ENCODE measurements around the gene RPL15. TPM values are rescaled to one million over a fixed set of nuclear protein-coding genes. Genes with fewer than 3 reads are reported as not detected.

The RPL15 gene
- total and polyA plus RNA-seq, 2 of the 13 experiments (the other 11 are each of a cell fraction or from before 2014, with no cell fraction given), result 1,297 to 3,693 TPM

DNA sequence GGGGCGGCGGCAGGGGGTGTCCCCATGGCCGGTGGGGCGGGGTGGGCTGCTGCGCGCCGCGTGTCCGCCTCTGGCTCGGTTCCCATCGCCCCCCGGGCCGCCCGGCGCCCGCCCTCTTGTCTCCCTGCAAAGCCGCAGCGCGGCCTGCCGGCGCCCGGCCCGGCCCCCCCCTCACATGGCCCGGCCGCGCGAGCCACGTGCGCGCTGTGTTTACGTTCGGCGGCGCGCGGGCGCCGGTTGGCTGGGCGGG lies 28.7 kb downstream of the RPL15 start (continued):
- TF ChIP-seq HNF4A (CRISPR knock-in tag; IDR thresholded peaks at IDR 0.05) (no peak), NFYC (CRISPR knock-in tag; IDR thresholded peaks at IDR 0.05) (peak; percentile 80), YEATS4 (CRISPR knock-in tag; IDR thresholded peaks at IDR 0.05; ENCODE audit: borderline replicate concordance) (peak; percentile 93), BHLHE40 (IDR thresholded peaks at IDR 0.05; ENCODE audit: low read length) (no peak), CBFB (CRISPR knock-in tag; IDR thresholded peaks at IDR 0.05) (no peak), TGIF2 (CRISPR knock-in tag; IDR thresholded peaks at IDR 0.05) (peak; percentile 55; the same call in 1 of the 2 replicates), FOXO1 (CRISPR knock-in tag; IDR thresholded peaks at IDR 0.05) (peak; percentile 74), ZNF672 (CRISPR knock-in tag; IDR thresholded peaks at IDR 0.05) (peak; percentile 84), TSC22D2 (CRISPR knock-in tag; IDR thresholded peaks at IDR 0.05; ENCODE audit: borderline replicate concordance) (peak; percentile 64; the same call in 1 of the 2 replicates), ZNF780A (CRISPR knock-in tag; IDR thresholded peaks at IDR 0.05) (peak; percentile 59; the same call in 1 of the 2 replicates), ZNF589 (CRISPR knock-in tag; conservative IDR thresholded peaks at IDR 0.05) (peak; percentile 62; the same call in 1 of the 2 replicates), IRX3 (CRISPR knock-in tag; IDR thresholded peaks at IDR 0.05; ENCODE audit: borderline replicate concordance, low read depth) (peak; percentile 12; the same call in 1 of the 2 replicates), NFYB (CRISPR knock-in tag; IDR thresholded peaks at IDR 0.05) (peak; percentile 80), ZNF777 (CRISPR knock-in tag; IDR thresholded peaks at IDR 0.05) (no peak), POLR2G (IDR thresholded peaks at IDR 0.05; ENCODE audit: low read depth, low read length) (0 out of 2 replicates have a peak, but pooled peaks have one; percentile 15), ZNF562 (CRISPR knock-in tag; IDR thresholded peaks at IDR 0.05; ENCODE audit: borderline replicate concordance) (peak; percentile 89), FOXA1 (IDR thresholded peaks at IDR 0.05) (no peak), FOXA1 (CRISPR knock-in tag; IDR thresholded peaks at IDR 0.05) (peak; percentile 87), ZNF674 (CRISPR knock-in tag; IDR thresholded peaks at IDR 0.05; ENCODE audit: low read depth) (peak; percentile 83; the same call in 1 of the 2 replicates), ZSCAN29 (CRISPR knock-in tag; conservative IDR thresholded peaks at IDR 0.05) (no peak), EP300 (IDR thresholded peaks at IDR 0.05; ENCODE audit: low read depth in 2 of 2, low read length in 2 of 2) (peak in 1 of 2 experiments; percentile 41; a peak in 1 of 4 replicates), EP300 (CRISPR knock-in tag; IDR thresholded peaks at IDR 0.05; ENCODE audit: borderline replicate concordance) (0 out of 2 replicates have a peak, but pooled peaks have one; percentile 35)
- TF ChIP-seq, protein P1, sequence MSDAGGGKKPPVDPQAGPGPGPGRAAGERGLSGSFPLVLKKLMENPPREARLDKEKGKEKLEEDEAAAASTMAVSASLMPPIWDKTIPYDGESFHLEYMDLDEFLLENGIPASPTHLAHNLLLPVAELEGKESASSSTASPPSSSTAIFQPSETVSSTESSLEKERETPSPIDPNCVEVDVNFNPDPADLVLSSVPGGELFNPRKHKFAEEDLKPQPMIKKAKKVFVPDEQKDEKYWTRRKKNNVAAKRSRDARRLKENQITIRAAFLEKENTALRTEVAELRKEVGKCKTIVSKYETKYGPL (CRISPR knock-in tag; IDR thresholded peaks at IDR 0.05), result peak; percentile 92; the same call in 1 of the 2 replicates
- TF ChIP-seq, protein P2, sequence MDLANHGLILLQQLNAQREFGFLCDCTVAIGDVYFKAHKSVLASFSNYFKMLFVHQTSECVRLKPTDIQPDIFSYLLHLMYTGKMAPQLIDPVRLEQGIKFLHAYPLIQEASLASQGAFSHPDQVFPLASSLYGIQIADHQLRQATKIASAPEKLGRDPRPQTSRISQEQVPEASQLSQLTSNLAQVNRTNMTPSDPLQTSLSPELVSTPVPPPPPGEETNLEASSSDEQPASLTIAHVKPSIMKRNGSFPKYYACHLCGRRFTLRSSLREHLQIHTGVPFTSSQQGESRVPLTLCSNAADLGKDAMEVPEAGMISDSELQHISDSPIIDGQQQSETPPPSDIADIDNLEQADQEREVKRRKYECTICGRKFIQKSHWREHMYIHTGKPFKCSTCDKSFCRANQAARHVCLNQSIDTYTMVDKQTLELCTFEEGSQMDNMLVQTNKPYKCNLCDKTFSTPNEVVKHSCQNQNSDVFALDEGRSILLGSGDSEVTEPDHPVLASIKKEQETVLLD (CRISPR knock-in tag; IDR thresholded peaks at IDR 0.05; ENCODE audit: low read depth), result peak; percentile 82; the same call in 1 of the 2 replicates
- TF ChIP-seq, protein P3, sequence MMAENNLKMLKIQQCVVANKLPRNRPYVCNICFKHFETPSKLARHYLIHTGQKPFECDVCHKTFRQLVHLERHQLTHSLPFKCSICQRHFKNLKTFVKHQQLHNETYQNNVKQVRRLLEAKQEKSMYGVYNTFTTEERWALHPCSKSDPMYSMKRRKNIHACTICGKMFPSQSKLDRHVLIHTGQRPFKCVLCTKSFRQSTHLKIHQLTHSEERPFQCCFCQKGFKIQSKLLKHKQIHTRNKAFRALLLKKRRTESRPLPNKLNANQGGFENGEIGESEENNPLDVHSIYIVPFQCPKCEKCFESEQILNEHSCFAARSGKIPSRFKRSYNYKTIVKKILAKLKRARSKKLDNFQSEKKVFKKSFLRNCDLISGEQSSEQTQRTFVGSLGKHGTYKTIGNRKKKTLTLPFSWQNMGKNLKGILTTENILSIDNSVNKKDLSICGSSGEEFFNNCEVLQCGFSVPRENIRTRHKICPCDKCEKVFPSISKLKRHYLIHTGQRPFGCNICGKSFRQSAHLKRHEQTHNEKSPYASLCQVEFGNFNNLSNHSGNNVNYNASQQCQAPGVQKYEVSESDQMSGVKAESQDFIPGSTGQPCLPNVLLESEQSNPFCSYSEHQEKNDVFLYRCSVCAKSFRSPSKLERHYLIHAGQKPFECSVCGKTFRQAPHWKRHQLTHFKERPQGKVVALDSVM (CRISPR knock-in tag; IDR thresholded peaks at IDR 0.05), result no peak
- TF ChIP-seq, protein P4, sequence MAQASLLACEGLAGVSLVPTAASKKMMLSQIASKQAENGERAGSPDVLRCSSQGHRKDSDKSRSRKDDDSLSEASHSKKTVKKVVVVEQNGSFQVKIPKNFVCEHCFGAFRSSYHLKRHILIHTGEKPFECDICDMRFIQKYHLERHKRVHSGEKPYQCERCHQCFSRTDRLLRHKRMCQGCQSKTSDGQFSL (CRISPR knock-in tag; IDR thresholded peaks at IDR 0.05), result peak; percentile 89; the same call in 1 of the 2 replicates
- TF ChIP-seq, protein P5, sequence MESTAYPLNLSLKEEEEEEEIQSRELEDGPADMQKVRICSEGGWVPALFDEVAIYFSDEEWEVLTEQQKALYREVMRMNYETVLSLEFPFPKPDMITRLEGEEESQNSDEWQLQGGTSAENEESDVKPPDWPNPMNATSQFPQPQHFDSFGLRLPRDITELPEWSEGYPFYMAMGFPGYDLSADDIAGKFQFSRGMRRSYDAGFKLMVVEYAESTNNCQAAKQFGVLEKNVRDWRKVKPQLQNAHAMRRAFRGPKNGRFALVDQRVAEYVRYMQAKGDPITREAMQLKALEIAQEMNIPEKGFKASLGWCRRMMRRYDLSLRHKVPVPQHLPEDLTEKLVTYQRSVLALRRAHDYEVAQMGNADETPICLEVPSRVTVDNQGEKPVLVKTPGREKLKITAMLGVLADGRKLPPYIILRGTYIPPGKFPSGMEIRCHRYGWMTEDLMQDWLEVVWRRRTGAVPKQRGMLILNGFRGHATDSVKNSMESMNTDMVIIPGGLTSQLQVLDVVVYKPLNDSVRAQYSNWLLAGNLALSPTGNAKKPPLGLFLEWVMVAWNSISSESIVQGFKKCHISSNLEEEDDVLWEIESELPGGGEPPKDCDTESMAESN (CRISPR knock-in tag; conservative IDR thresholded peaks at IDR 0.05), result peak; percentile 55; the same call in 1 of the 2 replicates
